NCI-H2107 (cell line): Measurements from ENCODE around the gene INAFM2.

ENCODE experiments used
- DNase-seq: peaks from one replicate; lab custom pipeline; 2025; lab: John Stamatoyannopoulos, UW

Gene INAFM2

GRCh38 chr15:40287968-40288367 is 35.5 kb upstream of the INAFM2 start:
- DNase-seq, result no peak

- DNase-seq, result no peak
These were observed 34.2 kb upstream of the INAFM2 start for GRCh38 chr15:40289140-40289775.

GRCh38 chr15:40290545-40290917 is 33.0 kb upstream of the INAFM2 start:
- DNase-seq, result no peak

- DNase-seq, result no peak
These were observed 32.4 kb upstream of the INAFM2 start for GRCh38 chr15:40290918-40291574.

- no peak for DNase-seq
These were observed 31.2 kb upstream of the INAFM2 start for GRCh38 chr15:40292246-40292645.

- no peak for DNase-seq
These were observed 30.5 kb upstream of the INAFM2 start for GRCh38 chr15:40293006-40293405.

GRCh38 chr15:40293905-40294895 is 29.3 kb upstream of the INAFM2 start:
- DNase-seq, result no peak

GRCh38 chr15:40295297-40295696 is 28.2 kb upstream of the INAFM2 start:
- DNase-seq, result no peak

- no peak for DNase-seq
These were observed 27.5 kb upstream of the INAFM2 start for GRCh38 chr15:40295877-40296560.

GRCh38 chr15:40296561-40297230 is 26.8 kb upstream of the INAFM2 start:
- no peak for DNase-seq

- no peak for DNase-seq
These were observed 26.1 kb upstream of the INAFM2 start for GRCh38 chr15:40297356-40297755.

GRCh38 chr15:40298216-40298935 is 25.1 kb upstream of the INAFM2 start:
- no peak for DNase-seq

GRCh38 chr15:40300367-40300766 is 23.1 kb upstream of the INAFM2 start:
- no peak for DNase-seq

- no peak for DNase-seq
These were observed 22.7 kb upstream of the INAFM2 start for GRCh38 chr15:40300771-40301170.

GRCh38 chr15:40301467-40302179 is 21.9 kb upstream of the INAFM2 start:
- DNase-seq, result no peak

- DNase-seq, result no peak
These were observed 21.1 kb upstream of the INAFM2 start for GRCh38 chr15:40302288-40302886.

GRCh38 chr15:40302981-40303380 is 20.5 kb upstream of the INAFM2 start:
- DNase-seq, result no peak

- DNase-seq, result no peak
These were observed 19.9 kb upstream of the INAFM2 start for GRCh38 chr15:40303576-40303975.

GRCh38 chr15:40305281-40305680 is 18.2 kb upstream of the INAFM2 start:
- DNase-seq, result no peak

GRCh38 chr15:40306371-40306770 is 17.1 kb upstream of the INAFM2 start:
- no peak for DNase-seq
